GM19452 (cell line): ENCODE measurements around the gene IER3.

Experiments
- ATAC-seq: cut with Tn5 transposase; IDR thresholded peaks from one replicate; pipeline ENCODE4 v1.9.1; 2021; ENCODE audit not compliant: unreplicated experiment

Gene IER3

DNA sequence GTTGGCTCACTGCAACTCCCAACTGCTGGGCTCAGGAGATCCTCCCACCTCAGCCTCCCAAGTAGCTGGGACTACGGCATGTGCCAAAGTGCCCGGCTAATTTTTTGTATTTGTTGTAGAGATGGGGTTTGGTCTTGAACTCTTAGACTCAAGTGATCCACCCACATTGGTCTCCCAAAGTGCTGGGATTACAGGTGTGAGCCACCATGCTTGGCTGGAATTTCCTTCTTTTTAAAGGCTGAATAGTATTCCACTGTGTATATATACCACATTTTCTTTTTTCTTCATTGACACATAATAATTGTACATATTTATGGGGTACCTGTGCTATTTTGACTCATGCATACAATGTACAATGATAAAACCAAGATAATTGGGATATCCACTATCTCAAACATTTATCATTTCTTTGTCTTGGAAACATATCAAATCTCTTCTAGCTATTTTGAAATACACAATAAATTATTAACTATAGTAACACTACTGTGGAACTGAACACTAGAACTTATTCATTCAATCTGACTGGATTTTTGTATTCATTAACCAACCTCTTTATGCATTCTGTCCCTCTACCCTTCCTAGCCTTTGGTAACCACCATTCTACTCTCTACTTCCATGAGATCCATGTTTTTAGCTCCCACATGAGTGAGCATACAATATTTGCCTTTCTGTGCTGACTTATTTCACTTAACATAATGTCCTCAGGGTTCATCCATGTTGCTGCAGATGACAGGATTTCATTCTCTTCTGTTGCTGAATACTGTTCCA is 35.1 kb downstream of the IER3 start:
- ATAC-seq = no peak

GRCh38 chr6:30707281-30707850 is 37.0 kb downstream of the IER3 start:
- ATAC-seq = no peak

GRCh38 chr6:30705620-30706019 is 38.7 kb downstream of the IER3 start:
- no peak for ATAC-seq

GRCh38 chr6:30703821-30704220 is 40.5 kb downstream of the IER3 start:
- no peak for ATAC-seq

DNA sequence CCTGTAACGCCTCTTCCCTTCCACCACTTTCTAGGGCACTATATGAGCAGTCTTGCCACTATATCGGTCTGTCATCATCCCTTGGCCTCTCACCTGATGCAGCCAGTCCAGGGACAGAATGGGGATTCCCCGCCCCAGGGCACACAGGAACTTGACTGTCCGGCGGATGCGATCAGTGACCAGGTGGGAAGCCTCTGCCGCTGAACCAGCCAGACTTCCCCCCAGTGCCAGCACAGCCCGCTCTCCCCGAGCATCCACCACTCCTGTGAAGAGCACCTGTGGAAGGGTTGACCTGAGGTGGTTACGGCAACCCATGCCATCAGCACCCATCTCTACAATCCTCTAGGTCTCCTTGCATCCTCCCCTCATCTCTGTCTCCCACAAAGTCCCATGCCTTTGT is 41.3 kb downstream of the IER3 start:
- no peak for ATAC-seq

- ATAC-seq = no peak
Observed at GRCh38 chr6:30700340-30700739, 44.0 kb downstream of the IER3 start.

- ATAC-seq = no peak
Observed at GRCh38 chr6:30696432-30696831, 47.9 kb downstream of the IER3 start.
